GM21515 (cell line): ENCODE measurements around the gene GRIN3A.

Source experiments
- ATAC-seq: cut with Tn5 transposase; IDR thresholded peaks from one replicate; pipeline ENCODE4 v1.9.1; 2021; ENCODE audit not compliant: unreplicated experiment

Gene GRIN3A

DNA sequence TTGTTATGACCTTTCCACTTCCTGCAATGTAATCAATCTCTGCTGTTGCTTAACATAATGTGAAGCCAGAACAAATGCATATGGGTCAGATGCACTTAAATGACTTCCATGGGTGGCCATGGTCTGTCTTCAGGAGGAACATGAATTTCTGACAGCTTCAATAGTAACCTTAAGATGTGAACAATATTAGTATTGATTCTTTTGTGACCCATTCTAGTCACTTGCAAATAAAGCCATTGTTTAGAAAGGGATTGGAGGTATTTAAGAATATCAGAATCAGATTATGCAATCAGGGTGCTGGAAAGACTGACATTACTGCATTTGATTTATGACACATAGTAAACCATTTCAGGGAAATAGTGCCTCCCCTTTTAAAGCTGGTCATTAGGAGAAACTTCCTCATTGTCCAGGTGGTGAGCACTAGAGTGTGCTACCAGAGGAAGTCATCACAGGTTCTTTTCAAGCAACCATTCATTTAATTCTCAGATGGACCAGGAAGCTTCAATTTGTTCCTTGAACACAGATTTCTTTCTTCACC lies 32.1 kb downstream of the GRIN3A start:
- ATAC-seq = no peak

GRCh38 chr9:101705135-101705661 lies 33.2 kb downstream of the GRIN3A start:
- no peak for ATAC-seq

DNA sequence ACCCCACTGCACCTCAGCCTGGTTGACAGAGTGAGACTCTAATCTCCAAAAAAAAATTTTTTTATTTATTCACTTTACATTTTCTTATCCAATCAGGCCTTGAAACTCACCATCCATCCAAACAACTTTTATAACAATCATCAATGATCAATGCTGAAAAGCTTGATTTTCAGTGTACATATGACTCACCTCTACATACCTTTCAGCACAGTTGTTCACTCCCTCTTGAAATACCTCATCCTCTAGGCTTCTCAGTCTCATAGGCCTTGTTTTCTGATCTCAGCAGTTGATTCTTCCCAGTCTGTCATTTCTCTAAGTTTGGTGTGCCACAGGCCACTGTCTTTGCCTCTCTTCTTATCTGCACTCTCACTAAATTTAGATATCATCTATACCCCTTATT lies 36.2 kb downstream of the GRIN3A start:
- no peak for ATAC-seq

DNA sequence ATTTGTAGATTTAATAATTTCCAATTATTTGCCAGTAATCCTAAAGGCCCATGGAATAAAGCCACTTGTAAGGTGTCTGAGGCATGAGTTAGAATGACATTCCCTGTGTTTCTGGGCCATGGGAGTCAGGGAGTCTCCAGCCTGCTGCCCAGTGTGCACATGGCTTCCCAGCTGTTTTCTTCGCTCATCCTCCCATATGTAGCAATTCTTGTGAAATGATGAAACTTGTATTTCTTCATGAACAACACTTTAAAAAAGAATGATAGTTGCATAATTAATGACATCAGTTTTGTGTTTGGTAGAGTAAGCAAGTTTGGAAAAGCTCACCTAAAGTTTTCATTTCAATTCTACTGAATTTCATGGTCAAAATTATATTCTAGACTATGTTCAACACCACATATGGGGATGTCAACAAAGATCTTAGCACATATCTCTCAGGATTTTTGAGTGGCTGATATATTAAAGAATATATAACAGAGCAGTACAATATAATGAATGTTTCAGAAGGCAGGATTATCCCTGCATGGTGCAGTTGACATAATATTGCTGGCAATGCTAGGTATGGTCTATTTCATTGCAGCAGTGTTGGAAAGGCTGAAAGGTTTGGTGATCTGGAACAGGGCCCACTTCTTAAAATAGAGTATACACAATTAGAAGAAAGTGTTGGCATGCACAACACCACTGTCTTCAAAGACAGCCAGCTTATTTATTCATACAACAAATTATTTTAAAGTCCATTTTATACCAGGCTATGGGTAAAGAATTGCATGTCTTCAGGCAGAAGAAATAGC lies 44.7 kb downstream of the GRIN3A start:
- no peak for ATAC-seq

DNA sequence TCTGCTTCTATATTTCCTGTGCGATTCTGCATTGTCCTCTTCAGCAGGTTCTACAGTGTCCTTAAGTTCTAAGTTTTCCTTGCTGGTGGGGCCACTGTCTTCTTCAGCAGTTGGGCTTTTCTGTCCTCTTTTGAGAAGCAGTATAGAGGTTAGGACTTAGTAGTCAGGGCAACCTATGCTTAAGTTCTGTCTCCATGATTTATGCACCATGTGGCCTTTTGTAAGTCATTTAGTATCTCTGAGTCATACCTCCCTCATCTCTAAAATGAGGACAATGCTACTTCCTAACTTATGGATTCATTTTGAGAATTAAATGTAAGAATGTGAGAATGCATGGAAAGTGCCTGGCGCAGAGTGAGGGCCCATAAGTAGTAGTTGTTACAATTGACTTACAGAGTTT lies 46.8 kb downstream of the GRIN3A start:
- ATAC-seq = no peak

DNA sequence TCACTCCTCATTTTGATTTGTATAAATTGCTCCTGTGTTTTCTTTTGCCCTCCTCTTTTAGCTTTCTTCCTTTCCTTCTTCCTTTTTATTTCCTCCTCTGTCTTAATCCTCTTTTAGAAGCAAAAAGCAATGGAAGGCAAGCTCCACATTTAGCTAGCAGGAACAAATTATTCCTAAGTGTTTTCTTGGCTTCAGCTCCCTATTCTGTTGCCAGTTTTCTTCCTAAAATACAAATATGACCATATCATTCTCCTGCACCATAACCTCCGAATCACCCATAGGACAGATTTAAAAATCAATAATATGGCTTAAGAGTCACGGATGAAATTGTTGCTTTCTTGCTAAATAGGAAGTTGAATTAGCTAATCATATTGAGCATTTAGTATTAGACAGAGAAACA lies 49.4 kb downstream of the GRIN3A start:
- ATAC-seq = no peak

DNA sequence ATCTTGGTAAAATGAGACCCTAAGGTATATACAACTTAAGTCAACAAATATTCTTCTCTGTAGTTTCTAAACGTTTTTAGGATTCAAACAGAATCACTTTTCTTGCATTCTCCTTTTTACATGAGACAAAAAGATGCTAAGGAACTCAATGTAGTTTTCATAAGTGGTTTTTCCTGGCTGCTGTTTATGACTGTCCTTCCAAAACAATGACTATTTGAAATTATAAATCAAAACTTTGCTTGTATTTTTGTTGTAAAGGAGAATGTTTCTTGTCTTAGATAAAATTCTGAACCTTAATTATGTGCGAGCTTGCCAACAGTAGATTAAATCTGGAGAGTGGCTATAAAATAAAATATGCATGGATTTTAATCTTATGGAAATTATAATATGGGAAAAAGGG lies 53.8 kb downstream of the GRIN3A start:
- ATAC-seq = no peak

DNA sequence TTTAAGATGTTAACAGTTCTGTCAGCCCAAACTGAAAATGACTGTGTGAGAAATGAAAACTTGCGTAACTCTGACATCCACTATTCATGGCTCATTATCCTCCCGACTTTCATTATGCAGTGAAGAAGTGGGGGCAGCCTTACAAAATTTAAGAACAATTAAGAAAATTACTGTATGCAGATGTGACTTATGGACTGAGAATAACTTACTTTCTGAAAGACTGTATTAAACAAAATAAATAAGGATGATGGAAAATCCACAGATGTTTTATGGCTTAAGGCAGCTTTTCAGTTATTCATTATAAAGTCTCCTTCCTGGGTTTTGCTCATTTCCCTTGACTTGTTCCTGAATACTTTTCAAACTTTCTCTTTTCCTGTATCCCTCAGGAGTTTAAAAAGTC lies 55.2 kb downstream of the GRIN3A start:
- no peak for ATAC-seq

GRCh38 chr9:101677861-101678260 lies 60.6 kb downstream of the GRIN3A start:
- ATAC-seq = no peak

GRCh38 chr9:101675341-101675740 lies 63.1 kb downstream of the GRIN3A start:
- ATAC-seq = no peak

DNA sequence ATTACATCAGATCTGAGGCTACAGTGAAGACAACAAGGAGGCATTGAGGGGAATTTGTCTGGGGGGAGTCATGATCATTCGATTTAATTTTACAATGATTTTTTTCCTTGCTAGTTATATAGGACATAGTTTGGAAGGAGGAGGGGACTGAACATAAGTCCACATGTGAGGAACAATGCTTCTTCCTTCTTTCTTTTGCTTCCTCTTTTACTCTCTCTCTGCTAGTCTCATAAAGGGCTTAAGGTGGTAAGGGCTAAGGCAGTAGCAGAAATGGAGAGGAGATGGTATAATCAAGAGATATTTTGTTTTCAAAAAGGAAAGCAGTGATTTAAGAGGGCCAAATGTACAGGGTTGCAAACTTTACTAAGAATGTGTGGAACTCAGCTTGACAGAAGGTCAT lies 64.3 kb downstream of the GRIN3A start:
- no peak for ATAC-seq

- ATAC-seq = no peak
These were observed 64.8 kb downstream of the GRIN3A start for GRCh38 chr9:101673642-101674041.

GRCh38 chr9:101671567-101671966 lies 66.9 kb downstream of the GRIN3A start:
- no peak for ATAC-seq

DNA sequence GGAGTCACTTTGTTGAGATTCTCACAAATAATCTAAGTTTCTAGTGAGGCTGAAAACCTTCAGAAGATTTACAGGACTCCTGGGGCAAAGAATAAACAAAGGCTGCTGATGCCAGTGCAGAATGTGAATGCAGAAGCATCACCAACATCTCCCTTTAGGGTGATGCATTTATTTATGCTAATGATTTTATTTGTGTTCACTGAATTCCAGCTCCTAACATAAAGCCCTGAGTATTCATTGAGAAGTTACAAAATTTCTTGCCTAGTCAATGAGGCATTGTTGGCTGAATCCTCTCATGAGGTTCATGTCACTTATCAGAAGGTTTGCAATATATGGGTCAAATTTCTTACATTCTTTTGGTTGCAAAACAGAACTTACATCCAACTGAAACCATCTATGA lies 70.0 kb downstream of the GRIN3A start:
- ATAC-seq = no peak

DNA sequence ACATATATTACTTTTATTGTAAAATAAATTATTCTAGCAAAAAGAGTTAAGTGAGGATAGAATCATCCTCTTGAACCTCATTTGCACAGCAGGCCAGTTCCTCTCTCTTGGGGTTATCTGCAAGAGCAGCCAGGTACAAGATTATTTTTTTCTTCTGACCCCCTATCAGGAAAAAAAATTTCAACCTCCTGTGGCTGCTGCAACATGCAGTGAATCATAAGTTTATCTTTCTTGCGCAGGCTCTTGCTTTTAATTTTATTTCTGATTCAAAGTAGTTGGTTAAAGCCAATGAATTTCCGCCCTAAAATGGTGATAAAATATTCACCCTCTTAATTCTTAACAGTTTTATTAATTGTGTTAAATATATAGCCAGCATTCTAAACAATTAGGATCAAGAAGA lies 74.0 kb downstream of the GRIN3A start:
- no peak for ATAC-seq

DNA sequence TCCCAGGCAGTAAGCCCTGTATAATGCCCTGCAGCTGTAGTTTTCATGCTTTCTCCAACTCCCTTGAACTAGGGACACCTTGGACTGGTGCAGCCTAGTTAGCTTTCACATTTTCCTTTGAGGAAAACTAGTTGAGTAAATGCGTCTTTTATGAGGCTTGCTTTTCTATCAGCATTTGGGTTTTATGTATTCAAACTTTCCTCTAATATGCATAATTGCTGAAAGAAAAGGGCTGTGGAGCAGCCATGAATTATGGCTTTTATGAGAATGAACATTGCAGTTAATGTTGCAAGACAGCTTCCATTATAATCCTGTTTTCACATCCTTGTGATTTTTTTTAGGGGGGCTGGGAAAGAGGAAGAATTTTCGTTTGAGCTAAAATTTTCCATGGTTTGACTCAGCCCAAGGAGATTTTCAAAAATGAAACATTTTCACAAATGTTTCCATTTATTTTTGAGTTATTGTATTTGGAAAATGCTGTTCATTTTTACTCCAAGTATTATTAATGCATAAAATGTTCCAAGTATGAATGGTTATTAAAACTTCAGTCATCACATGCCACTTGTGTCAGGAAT lies 85.8 kb downstream of the GRIN3A start:
- ATAC-seq = no peak

DNA sequence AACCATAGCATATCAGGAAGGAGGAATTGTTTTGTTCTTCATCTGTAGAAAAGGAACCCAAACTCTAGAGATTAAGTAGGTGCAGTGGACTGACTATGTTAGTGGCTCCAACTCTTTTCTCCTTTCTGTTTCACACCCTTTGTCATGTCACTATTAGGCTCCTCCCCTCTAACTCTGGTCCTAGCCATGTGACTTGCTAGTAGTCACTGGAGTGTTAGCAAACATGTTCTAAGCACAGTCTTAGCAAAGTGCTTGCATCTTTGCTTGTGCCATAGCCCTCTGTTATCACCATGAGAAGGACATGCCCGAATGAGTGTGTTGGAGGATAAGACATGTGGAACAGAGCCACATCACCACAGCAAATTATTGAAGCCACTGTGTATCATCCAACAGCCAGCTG lies 88.3 kb downstream of the GRIN3A start:
- peak; percentile 78 for ATAC-seq

- ATAC-seq = no peak
These were observed 90.0 kb downstream of the GRIN3A start for GRCh38 chr9:101648493-101648892.

DNA sequence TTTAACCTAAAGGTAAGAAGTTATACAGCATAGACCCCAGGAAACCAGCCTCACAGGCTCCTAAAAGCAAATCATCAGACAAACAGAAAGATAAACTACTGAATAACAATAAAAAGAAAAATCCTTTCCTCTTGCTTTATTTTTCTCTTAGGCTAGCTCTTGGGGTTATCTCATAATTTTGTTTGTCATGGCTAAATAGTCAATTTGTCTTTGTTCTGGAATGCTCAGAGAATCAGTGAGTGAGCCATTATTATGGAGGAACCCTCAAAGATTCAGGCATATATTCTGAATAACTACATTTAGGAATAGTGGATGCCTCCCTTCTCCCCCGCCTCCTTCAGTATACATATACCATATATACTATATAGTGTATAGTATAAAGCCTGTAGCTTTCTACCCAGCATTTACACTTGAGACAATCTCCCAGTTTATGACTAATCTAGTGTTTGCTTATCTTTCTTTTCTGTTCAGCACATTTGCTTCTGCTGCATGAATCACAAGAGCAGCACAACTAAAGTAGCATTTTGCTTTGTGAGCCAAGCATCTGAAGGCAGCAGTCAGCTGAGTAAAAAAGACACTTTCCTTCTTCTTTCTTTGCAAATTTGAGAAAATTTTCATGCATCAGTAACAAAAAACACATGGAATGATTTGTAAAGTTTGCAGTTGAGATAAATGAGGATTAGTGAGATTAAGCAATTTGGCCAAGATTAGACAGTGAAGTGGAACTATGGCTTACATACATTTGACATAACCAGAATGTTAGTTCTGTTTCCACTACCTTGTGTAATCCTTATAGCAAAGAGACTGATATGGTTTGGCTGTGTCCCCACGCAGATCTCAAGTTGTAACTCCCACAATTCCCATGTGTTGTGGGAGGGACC lies 98.4 kb downstream of the GRIN3A start:
- ATAC-seq = no peak

- no peak for ATAC-seq
These were observed 99.1 kb downstream of the GRIN3A start for GRCh38 chr9:101639311-101639710.

GRCh38 chr9:101636247-101636646 lies 102.2 kb downstream of the GRIN3A start:
- no peak for ATAC-seq
